ENCODE measurements around the gene BTLA.
"Not testable (repeated sequence)": the region's sequence is repeated elsewhere in the genome, so short reads cannot be mapped to it uniquely, and the experiment has no call there.

The BTLA gene

DNA sequence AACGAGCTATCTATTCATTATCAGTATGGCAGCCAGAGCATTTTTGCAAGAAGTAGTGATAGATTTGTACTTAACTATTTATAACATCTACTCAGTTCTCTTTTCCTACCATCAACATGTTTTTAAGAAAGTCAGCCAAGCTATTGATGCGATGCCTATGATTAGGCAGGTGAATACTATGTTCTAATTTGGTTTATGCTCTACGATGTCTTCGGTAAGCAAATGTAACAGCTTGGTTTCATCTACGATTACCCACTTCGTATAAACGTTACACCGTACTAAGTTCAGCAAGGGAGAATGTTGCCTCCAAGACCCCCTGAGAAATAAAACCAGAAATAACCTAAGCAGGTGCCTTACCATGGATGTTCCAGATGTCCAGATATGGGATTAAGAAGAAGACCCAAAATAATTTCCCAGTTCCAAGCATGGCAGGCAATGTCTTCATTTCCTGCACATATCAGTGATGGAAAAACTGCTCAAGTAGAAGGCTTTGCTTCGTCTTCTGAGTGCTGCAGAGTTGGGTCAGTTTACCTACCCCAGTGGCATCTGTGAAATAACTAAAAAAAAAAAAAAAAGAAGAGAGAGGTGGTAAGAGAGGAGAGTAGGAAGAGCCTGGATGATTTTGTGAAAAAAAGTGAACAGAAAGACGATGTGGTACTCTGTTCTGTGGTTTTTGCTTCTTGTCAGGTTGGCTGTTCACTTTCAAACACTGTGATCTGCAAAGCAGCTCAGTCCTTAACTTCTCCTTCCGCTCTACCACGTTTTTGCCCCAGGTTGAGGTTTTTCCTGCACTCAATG, at the start of gene BTLA:
Gene BTLA (minus strand): TSS at position 559 of the 798 bp plus-strand sequence. CDS start 114 bp downstream, at position 445.
- DNase-seq, result peak in 1 of 2 donors; percentile 7

- DNase-seq, result no peak
Measured at GRCh38 chr3:112546216-112546759, 47.0 kb upstream of the BTLA start.

DNA sequence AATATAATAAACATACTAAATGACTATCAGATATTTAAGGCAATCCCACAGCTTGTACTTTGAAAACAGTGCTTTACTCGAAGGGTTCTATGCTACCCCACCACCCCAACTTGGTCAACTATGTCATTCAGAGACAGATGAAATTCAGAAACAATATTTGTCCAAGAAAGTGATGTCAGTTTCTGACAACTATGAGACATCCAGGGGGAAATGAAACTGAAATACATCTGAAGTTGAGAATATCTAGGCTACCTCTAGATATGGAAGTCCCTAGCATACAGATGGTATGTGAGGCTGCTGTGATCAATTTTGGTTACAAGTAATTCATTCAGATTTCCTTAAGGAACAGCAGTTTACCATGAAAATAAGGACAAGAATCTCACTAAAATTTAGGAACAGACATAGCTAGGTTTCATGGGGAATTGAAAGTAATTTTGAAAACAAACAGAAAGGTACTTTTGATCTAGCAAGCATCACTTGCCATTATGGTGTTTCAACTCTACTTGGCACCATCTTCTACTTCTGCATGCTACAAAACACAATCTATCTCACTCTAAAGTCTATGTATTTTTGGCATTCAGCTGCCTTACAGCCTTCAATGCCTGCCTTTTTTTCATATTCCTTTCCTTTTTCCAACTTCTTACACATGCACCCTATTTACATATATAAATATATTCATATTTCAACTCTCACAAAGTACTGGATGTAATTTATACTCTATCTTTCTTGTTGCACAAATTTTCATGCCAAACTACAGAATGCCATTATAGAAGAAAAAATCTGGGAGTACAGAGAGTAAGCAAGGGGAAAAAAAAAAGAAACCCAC, 40.8 kb upstream of the BTLA start:
- DNase-seq, result no peak

GRCh38 chr3:112531358-112531781, 32.1 kb upstream of the BTLA start:
- DNase-seq, result peak in 1 of 2 donors; percentile 17

GRCh38 chr3:112530573-112530972, 31.3 kb upstream of the BTLA start:
- no peak for DNase-seq

GRCh38 chr3:112524127-112524526, 24.9 kb upstream of the BTLA start:
- DNase-seq, result not testable (repeated sequence)

- peak in 1 of 2 donors; percentile 84 for DNase-seq
Measured at GRCh38 chr3:112519424-112520001, 20.2 kb upstream of the BTLA start.

GRCh38 chr3:112518970-112519369, 19.7 kb upstream of the BTLA start:
- DNase-seq, result peak in 1 of 2 donors; percentile 25

DNA sequence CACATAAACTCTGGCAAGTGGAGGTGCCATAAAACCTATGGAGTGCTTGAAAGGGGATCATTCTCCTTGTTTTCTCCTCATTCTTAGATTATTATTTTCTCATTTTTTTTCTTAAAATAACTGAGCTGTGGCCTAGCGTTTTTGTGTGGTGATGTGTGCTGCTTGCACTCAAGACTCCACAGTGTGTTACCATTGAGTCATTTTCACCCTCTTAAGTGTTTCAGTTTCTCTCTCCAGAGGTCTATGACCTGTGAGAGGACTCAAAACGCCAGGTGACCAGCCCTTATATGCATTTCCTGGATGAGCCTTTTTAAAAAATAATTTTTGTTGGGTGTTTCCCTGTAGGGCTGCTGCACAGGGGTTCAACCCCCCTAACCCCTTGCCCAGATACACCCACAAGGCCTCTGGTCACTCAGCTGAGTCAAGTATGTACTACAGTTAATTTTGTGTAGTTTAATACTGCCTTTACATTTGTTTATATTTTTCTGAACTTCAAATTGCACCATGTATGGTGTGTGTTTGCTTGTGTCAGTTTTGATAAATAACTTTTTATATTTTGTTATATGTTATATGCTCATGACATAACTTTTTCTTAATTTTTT, 15.4 kb upstream of the BTLA start:
- DNase-seq, result no peak

GRCh38 chr3:112512320-112512719, 13.0 kb upstream of the BTLA start:
- DNase-seq, result no peak

DNA sequence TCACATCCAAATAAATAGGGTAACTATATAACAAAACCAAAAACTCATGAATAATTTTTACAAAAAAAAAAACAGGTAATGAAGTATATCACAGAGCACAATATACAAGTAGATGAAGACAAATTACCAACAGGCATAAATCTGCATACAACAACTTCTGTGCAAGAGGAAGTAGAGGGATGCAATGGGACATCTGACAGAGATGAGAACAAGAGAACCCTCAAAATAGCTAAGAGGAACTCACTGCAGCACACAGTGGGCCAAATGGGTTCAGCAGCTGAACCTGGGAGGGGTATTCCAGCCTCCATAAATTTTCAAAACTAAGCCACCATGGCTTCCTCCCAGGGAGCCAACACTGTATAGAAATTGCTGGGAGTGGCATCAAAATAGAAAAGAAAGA, 9.6 kb upstream of the BTLA start:
- peak in 1 of 2 donors; percentile 14 for DNase-seq

DNA sequence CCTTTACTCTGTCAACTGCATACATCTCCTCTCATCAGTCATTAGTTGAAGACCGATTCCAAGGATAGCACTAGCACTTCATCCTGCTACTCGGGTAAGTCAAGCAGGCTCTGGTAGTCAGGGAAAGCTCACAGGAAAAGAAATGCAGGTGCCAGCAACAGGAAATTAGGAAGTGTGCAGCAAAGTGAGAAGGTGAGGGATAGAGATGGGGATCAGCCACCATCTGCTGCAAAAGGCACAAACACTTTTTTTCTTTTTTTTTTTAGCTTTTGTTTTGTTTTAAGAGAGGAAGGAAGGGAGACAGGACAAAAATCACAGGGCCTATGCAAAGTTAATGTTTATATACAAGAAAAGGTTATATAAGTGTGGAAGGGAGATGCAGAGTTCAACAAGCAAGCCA, 9.0 kb upstream of the BTLA start:
- no peak for DNase-seq

GRCh38 chr3:112505907-112506306, 6.6 kb upstream of the BTLA start:
- no peak for DNase-seq

GRCh38 chr3:112504123-112504522, 4.9 kb upstream of the BTLA start:
- no peak for DNase-seq

- no peak for DNase-seq
Measured at GRCh38 chr3:112503304-112503972, 4.2 kb upstream of the BTLA start.

DNA sequence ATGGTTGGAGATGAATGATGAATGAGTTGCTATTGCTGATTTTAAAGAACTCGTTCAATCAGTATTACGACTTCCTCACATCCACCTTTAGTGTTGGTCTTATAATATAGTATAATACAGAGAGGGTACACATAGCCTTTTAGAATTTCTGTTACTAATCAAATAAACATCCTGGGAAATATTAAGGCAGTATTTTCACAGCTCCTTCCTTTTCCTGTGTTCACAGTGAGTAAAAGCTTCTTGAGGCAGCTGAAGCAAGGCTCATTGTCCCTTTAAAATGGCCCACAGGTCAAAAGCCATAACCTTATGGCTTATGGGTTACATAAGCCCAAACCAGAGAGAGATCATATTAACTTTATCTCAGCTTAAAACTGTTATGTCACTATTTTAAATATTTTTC, 1.3 kb upstream of the BTLA start:
- DNase-seq, result no peak

GRCh38 chr3:112497897-112498548, 1.2 kb downstream of the BTLA start:
- DNase-seq, result no peak

GRCh38 chr3:112496366-112497067, 2.8 kb downstream of the BTLA start:
- no peak for DNase-seq

GRCh38 chr3:112494448-112494767, 4.9 kb downstream of the BTLA start:
- not testable (repeated sequence) for DNase-seq

DNA sequence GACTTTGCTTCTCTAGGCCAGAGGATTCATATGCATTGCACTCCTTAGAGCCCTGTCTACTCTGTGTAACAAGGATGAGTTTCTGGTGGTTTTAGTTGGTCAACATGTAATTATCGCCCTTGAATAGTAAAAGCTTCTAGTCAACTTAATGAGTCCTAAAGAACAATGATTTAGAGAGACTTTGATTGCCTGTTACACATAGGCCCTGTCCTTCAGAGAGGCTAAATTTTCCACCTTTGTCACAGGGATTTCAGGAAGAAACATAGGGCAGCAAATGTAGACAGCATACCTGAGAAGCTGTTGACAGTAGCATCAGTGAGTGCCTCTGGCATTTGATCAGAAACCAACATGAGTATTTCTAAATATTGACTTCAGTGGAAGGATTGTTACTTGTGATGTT, 7.1 kb downstream of the BTLA start:
- DNase-seq, result no peak

GRCh38 chr3:112491373-112491772, 7.9 kb downstream of the BTLA start:
- DNase-seq, result no peak
